ENCODE results near the gene PDZD2.

Gene PDZD2

GRCh38 chr5:32096891-32097595, 458.1 kb downstream of the PDZD2 start:
- H3K4me3 ChIP-seq (ENCODE audit: low read depth, low read length): no peak overlapping the region
- TF ChIP-seq CTCF (IDR thresholded peaks at IDR 0.05; ENCODE audit: low read depth, low read length): no peak

- H3K4me3 ChIP-seq (ENCODE audit: low read depth, low read length): no peak overlapping the region
- no peak for TF ChIP-seq CTCF (IDR thresholded peaks at IDR 0.05; ENCODE audit: low read depth, low read length)
Measured at GRCh38 chr5:32098291-32098690, 459.4 kb downstream of the PDZD2 start.

- no peak for TF ChIP-seq CTCF (IDR thresholded peaks at IDR 0.05; ENCODE audit: low read depth, low read length)
- no peak overlapping the region for H3K4me3 ChIP-seq (ENCODE audit: low read depth, low read length)
Measured at GRCh38 chr5:32098890-32099310, 460.0 kb downstream of the PDZD2 start.

- H3K4me3 ChIP-seq (ENCODE audit: low read depth, low read length): no peak overlapping the region
- no peak for TF ChIP-seq CTCF (IDR thresholded peaks at IDR 0.05; ENCODE audit: low read depth, low read length)
Measured at GRCh38 chr5:32099486-32100035, 460.6 kb downstream of the PDZD2 start.

- no peak for TF ChIP-seq CTCF (IDR thresholded peaks at IDR 0.05; ENCODE audit: low read depth, low read length)
- no peak overlapping the region for H3K4me3 ChIP-seq (ENCODE audit: low read depth, low read length)
Measured at GRCh38 chr5:32100230-32100629, 461.3 kb downstream of the PDZD2 start.

GRCh38 chr5:32100691-32101302, 461.9 kb downstream of the PDZD2 start:
- no peak for TF ChIP-seq CTCF (IDR thresholded peaks at IDR 0.05; ENCODE audit: low read depth, low read length)

More at GRCh38 chr5:32100691-32101302, 461.9 kb downstream of the PDZD2 start:
- H3K4me3 ChIP-seq (ENCODE audit: low read depth, low read length): no peak overlapping the region

Measured in WI38 (cell line).